ENCODE measurements around the gene TTI1. TPM values are rescaled to one million over a fixed set of nuclear protein-coding genes. Genes with fewer than 3 reads are reported as not detected.

TTI1 gene
- polyA plus RNA-seq, 1 donor from 2014 or later = 20.0 TPM

GRCh38 chr20:38013887-38014286 lies 19.4 kb downstream of the TTI1 start:
- no peak overlapping the region for H2AFZ ChIP-seq (ENCODE audit: low read depth, low read length)
- H3K4me2 ChIP-seq (ENCODE audit: low read length) = no peak overlapping the region
- H4K20me1 ChIP-seq (ENCODE audit: insufficient read depth) = no peaks in the 10 kb centered on the region
- H3K27ac ChIP-seq (ENCODE audit: low read length) = no peak overlapping the region
- no peaks in the 10 kb centered on the region for H3F3A ChIP-seq (ENCODE audit: insufficient read depth, low read length, poor library complexity, severe bottlenecking)
- TF ChIP-seq CTCF (IDR thresholded peaks at IDR 0.05; ENCODE audit: poor library complexity, severe bottlenecking) (no peak), SMC3 (conservative IDR thresholded peaks at IDR 0.05; ENCODE audit: poor library complexity) (no peak), REST (IDR thresholded peaks at IDR 0.05; ENCODE audit: borderline replicate concordance) (no peak), POLR2AphosphoS5 (IDR thresholded peaks at IDR 0.05) (no peak), EP300 (conservative IDR thresholded peaks at IDR 0.05; ENCODE audit: poor library complexity, severe bottlenecking) (no peak), MXI1 (conservative IDR thresholded peaks at IDR 0.05; ENCODE audit: poor library complexity, severe bottlenecking) (no peak), TAF1 (IDR thresholded peaks at IDR 0.05; ENCODE audit: low read depth) (no peak), EZH2 (IDR thresholded peaks at IDR 0.05; ENCODE audit: borderline replicate concordance, insufficient read depth, low read length, poor library complexity, severe bottlenecking) (no peak), RAD21 (conservative IDR thresholded peaks at IDR 0.05) (no peak)
- H3K9ac ChIP-seq (ENCODE audit: low read length) = no peak overlapping the region
- H3K9me2 ChIP-seq (ENCODE audit: insufficient read depth, low read length) = no peaks in the 10 kb centered on the region
- no peaks in the 10 kb centered on the region for H3K27me3 ChIP-seq (ENCODE audit: insufficient read depth, low read depth, low read length)
- H3K4me3 ChIP-seq (ENCODE audit: low read length) = no peak overlapping the region
- peaks cover 15% of the 10 kb centered on the region for H3K79me2 ChIP-seq (replicated peaks; ENCODE audit: insufficient read depth, low read length)
- H3K9me3 ChIP-seq (ENCODE audit: low read length) = no peaks in the 10 kb centered on the region
- no peaks in the 10 kb centered on the region for H3K36me3 ChIP-seq (ENCODE audit: insufficient read depth, low read length)

GRCh38 chr20:38012332-38012731 lies 20.9 kb downstream of the TTI1 start:
- Histone ChIP-seq H3K4me2 (ENCODE audit: low read length) (no peak overlapping the region), H3K79me2 (replicated peaks; ENCODE audit: insufficient read depth, low read length) (peaks cover 7% of the 10 kb centered on the region), H2AFZ (ENCODE audit: low read depth, low read length) (no peak overlapping the region), H3K9me3 (ENCODE audit: low read length) (no peaks in the 10 kb centered on the region), H3F3A (ENCODE audit: insufficient read depth, low read length, poor library complexity, severe bottlenecking) (no peaks in the 10 kb centered on the region), H3K27me3 (ENCODE audit: insufficient read depth, low read depth, low read length) (no peaks in the 10 kb centered on the region), H3K27ac (ENCODE audit: low read length) (no peak overlapping the region), H3K9ac (ENCODE audit: low read length) (no peak overlapping the region), H4K20me1 (ENCODE audit: insufficient read depth) (no peaks in the 10 kb centered on the region), H3K9me2 (ENCODE audit: insufficient read depth, low read length) (no peaks in the 10 kb centered on the region), H3K4me3 (ENCODE audit: low read length) (no peak overlapping the region), H3K36me3 (ENCODE audit: insufficient read depth, low read length) (no peaks in the 10 kb centered on the region)
- TF ChIP-seq SMC3 (conservative IDR thresholded peaks at IDR 0.05; ENCODE audit: poor library complexity) (no peak), POLR2AphosphoS5 (IDR thresholded peaks at IDR 0.05) (no peak), RAD21 (conservative IDR thresholded peaks at IDR 0.05) (no peak), REST (IDR thresholded peaks at IDR 0.05; ENCODE audit: borderline replicate concordance) (no peak), EP300 (conservative IDR thresholded peaks at IDR 0.05; ENCODE audit: poor library complexity, severe bottlenecking) (no peak), MXI1 (conservative IDR thresholded peaks at IDR 0.05; ENCODE audit: poor library complexity, severe bottlenecking) (no peak), TAF1 (IDR thresholded peaks at IDR 0.05; ENCODE audit: low read depth) (no peak), CTCF (IDR thresholded peaks at IDR 0.05; ENCODE audit: poor library complexity, severe bottlenecking) (no peak), EZH2 (IDR thresholded peaks at IDR 0.05; ENCODE audit: borderline replicate concordance, insufficient read depth, low read length, poor library complexity, severe bottlenecking) (no peak)

All from neural cell (in vitro differentiated cells).